ENCODE measurements around the gene FAM222B.

FAM222B gene

DNA sequence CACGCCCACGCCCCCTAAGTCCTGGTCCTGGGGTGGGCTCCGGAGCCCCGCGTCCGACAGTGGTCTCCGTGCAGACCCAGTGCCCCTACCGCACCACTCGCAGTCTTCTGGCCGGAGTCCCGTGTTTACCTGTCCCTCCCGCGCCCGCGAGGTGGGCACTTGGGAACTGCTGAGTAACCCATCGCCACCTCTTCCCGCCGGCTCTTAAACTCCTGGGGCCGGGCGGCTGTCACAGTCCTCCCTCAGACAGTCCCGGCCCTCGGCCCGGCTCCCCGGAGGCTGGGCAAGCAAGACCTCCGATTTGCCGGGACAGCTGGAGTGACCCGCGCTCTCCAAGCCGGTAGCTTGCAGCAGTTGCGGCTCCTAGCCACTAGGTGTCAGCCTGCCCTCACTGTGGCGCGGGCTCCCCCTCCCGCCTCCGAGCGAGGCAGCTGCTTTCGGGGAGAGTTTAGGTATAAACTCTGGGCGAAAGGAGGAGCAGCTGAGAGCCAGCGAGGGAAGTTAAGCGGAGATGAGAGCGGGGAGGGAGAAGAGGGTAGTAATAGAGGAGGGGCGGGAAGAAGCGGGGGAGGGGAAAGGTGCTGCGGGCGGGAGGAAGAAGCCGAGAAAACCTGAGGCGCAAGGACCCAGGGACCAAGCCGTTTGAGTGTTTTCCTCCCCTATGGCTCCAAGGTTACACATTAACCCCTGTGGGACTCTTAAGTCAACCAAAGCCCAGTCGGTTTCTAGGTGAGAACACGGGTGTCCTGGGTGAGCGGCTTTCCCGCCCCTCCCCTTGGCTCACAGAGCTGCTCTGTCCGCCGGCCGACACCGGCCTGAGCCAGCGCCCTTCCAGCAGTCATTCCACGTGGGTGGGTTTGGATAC, 115.7 kb downstream of the FAM222B start (continued):
- TF ChIP-seq, protein P1, sequence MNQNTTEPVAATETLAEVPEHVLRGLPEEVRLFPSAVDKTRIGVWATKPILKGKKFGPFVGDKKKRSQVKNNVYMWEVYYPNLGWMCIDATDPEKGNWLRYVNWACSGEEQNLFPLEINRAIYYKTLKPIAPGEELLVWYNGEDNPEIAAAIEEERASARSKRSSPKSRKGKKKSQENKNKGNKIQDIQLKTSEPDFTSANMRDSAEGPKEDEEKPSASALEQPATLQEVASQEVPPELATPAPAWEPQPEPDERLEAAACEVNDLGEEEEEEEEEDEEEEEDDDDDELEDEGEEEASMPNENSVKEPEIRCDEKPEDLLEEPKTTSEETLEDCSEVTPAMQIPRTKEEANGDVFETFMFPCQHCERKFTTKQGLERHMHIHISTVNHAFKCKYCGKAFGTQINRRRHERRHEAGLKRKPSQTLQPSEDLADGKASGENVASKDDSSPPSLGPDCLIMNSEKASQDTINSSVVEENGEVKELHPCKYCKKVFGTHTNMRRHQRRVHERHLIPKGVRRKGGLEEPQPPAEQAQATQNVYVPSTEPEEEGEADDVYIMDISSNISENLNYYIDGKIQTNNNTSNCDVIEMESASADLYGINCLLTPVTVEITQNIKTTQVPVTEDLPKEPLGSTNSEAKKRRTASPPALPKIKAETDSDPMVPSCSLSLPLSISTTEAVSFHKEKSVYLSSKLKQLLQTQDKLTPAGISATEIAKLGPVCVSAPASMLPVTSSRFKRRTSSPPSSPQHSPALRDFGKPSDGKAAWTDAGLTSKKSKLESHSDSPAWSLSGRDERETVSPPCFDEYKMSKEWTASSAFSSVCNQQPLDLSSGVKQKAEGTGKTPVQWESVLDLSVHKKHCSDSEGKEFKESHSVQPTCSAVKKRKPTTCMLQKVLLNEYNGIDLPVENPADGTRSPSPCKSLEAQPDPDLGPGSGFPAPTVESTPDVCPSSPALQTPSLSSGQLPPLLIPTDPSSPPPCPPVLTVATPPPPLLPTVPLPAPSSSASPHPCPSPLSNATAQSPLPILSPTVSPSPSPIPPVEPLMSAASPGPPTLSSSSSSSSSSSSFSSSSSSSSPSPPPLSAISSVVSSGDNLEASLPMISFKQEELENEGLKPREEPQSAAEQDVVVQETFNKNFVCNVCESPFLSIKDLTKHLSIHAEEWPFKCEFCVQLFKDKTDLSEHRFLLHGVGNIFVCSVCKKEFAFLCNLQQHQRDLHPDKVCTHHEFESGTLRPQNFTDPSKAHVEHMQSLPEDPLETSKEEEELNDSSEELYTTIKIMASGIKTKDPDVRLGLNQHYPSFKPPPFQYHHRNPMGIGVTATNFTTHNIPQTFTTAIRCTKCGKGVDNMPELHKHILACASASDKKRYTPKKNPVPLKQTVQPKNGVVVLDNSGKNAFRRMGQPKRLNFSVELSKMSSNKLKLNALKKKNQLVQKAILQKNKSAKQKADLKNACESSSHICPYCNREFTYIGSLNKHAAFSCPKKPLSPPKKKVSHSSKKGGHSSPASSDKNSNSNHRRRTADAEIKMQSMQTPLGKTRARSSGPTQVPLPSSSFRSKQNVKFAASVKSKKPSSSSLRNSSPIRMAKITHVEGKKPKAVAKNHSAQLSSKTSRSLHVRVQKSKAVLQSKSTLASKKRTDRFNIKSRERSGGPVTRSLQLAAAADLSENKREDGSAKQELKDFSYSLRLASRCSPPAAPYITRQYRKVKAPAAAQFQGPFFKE (tag by site-specific recombination; IDR thresholded peaks at IDR 0.05; ENCODE audit: borderline replicate concordance), result no peak
- TF ChIP-seq ZNF660 (tag by site-specific recombination; IDR thresholded peaks at IDR 0.05), result peak; percentile 87
- TF ChIP-seq ZNF19 (tag by site-specific recombination; IDR thresholded peaks at IDR 0.05; ENCODE audit: low read depth), result no peak
- TF ChIP-seq HOXC10 (CRISPR knock-in tag; IDR thresholded peaks at IDR 0.05), result no peak
- TF ChIP-seq PBX3 (CRISPR knock-in tag; IDR thresholded peaks at IDR 0.05), result no peak; the same call in 1 of the 2 replicates
- no peak for TF ChIP-seq ZNF214 (tag by site-specific recombination; IDR thresholded peaks at IDR 0.05; ENCODE audit: borderline replicate concordance)
- no peak for TF ChIP-seq GLI4 (tag by site-specific recombination; IDR thresholded peaks at IDR 0.05)
- no peak for TF ChIP-seq ZNF560 (tag by site-specific recombination; IDR thresholded peaks at IDR 0.05; ENCODE audit: borderline replicate concordance)
- no peak for TF ChIP-seq RBAK (tag by site-specific recombination; IDR thresholded peaks at IDR 0.05)
- TF ChIP-seq ZNF248 (tag by site-specific recombination; IDR thresholded peaks at IDR 0.05), result no peak
- TF ChIP-seq ZNF558 (tag by site-specific recombination; IDR thresholded peaks at IDR 0.05), result no peak
- no peak for TF ChIP-seq SCRT1 (tag by site-specific recombination; IDR thresholded peaks at IDR 0.05; ENCODE audit: borderline replicate concordance)
- TF ChIP-seq KLF10 (tag by site-specific recombination; IDR thresholded peaks at IDR 0.05), result peak; percentile 88
- TF ChIP-seq ZNF274 (IDR thresholded peaks at IDR 0.05; ENCODE audit: low read length), result no peak
- no peak for TF ChIP-seq ZNF274 (tag by site-specific recombination; IDR thresholded peaks at IDR 0.05; ENCODE audit: borderline replicate concordance)
- peak; percentile 88 for TF ChIP-seq ZBTB10 (tag by site-specific recombination; IDR thresholded peaks at IDR 0.05)
- TF ChIP-seq HIC1 (tag by site-specific recombination; IDR thresholded peaks at IDR 0.05), result peak; percentile 91
- TF ChIP-seq ZNF366 (tag by site-specific recombination; conservative IDR thresholded peaks at IDR 0.05), result peak; percentile 90
- no peak for TF ChIP-seq REPIN1 (tag by site-specific recombination; IDR thresholded peaks at IDR 0.05; ENCODE audit: low read depth)
- TF ChIP-seq KLF1 (tag by site-specific recombination; IDR thresholded peaks at IDR 0.05), result peak; percentile 41
- TF ChIP-seq, protein P2, sequence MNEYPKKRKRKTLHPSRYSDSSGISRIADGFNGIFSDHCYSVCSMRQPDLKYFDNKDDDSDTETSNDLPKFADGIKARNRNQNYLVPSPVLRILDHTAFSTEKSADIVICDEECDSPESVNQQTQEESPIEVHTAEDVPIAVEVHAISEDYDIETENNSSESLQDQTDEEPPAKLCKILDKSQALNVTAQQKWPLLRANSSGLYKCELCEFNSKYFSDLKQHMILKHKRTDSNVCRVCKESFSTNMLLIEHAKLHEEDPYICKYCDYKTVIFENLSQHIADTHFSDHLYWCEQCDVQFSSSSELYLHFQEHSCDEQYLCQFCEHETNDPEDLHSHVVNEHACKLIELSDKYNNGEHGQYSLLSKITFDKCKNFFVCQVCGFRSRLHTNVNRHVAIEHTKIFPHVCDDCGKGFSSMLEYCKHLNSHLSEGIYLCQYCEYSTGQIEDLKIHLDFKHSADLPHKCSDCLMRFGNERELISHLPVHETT (tag by site-specific recombination; IDR thresholded peaks at IDR 0.05), result no peak; the same call in 1 of the 2 replicates
- TF ChIP-seq, protein P3, sequence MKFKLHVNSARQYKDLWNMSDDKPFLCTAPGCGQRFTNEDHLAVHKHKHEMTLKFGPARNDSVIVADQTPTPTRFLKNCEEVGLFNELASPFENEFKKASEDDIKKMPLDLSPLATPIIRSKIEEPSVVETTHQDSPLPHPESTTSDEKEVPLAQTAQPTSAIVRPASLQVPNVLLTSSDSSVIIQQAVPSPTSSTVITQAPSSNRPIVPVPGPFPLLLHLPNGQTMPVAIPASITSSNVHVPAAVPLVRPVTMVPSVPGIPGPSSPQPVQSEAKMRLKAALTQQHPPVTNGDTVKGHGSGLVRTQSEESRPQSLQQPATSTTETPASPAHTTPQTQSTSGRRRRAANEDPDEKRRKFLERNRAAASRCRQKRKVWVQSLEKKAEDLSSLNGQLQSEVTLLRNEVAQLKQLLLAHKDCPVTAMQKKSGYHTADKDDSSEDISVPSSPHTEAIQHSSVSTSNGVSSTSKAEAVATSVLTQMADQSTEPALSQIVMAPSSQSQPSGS (tag by site-specific recombination; IDR thresholded peaks at IDR 0.05; ENCODE audit: low read depth), result no peak
- TF ChIP-seq ZBTB20 (tag by site-specific recombination; IDR thresholded peaks at IDR 0.05), result peak; percentile 47
- no peak for TF ChIP-seq ZNF621 (tag by site-specific recombination; IDR thresholded peaks at IDR 0.05)

Data from HEK293 (cell line).